GM23248 (cell line): Measurements from ENCODE around the gene MYO1D. TPM values are rescaled to one million over a fixed set of nuclear protein-coding genes. Genes with fewer than 3 reads are reported as not detected.

Source experiments
- DNase-seq: peaks from one replicate; pipeline ENCODE4 v3.0.0-alpha.2; 2015
- H2AFZ ChIP-seq: fragments of 200-600 bp; sonication (generic); 2 replicates; pipeline ENCODE4 v1.6.1; 2016; ENCODE audit warnings: antibody characterized with exemption
- H3F3A ChIP-seq: fragments of 200-600 bp; sonication (generic); 2 replicates; pipeline ENCODE4 v1.6.1; 2016; ENCODE audit warnings: mild to moderate bottlenecking, antibody characterized with exemption, mixed run types; ENCODE audit not compliant: insufficient read depth
- H3K27ac ChIP-seq: fragments of 200-600 bp; sonication (generic); 2 replicates; pipeline ENCODE4 v1.5.1; 2016; ENCODE audit warnings: mild to moderate bottlenecking
- H3K27me3 ChIP-seq: fragments of 200-600 bp; sonication (generic); replicated peaks from 2 replicates; pipeline ENCODE4 v1.6.1; 2016; ENCODE audit warnings: mild to moderate bottlenecking; ENCODE audit not compliant: insufficient read depth
- H3K36me3 ChIP-seq: fragments of 200-600 bp; sonication (generic); 2 replicates; pipeline ENCODE4 v1.6.1; 2016; ENCODE audit warnings: low read depth, mild to moderate bottlenecking
- H3K4me1 ChIP-seq: fragments of 200-600 bp; sonication (generic); 2 replicates; pipeline ENCODE4 v1.6.1; 2016; ENCODE audit warnings: mild to moderate bottlenecking; ENCODE audit not compliant: insufficient read depth
- H3K4me2 ChIP-seq: fragments of 200-600 bp; sonication (generic); one replicate; pipeline ENCODE4 v1.6.1; 2016; ENCODE audit warnings: mild to moderate bottlenecking; ENCODE audit not compliant: unreplicated experiment
- H3K4me3 ChIP-seq: fragments of 200-600 bp; sonication (generic); 2 replicates; pipeline ENCODE4 v1.5.1; 2016; ENCODE audit warnings: mild to moderate bottlenecking
- H3K79me2 ChIP-seq: fragments of 200-600 bp; sonication (generic); 2 replicates; pipeline ENCODE4 v1.6.1; 2016; ENCODE audit warnings: mild to moderate bottlenecking; ENCODE audit not compliant: insufficient read depth
- H3K9ac ChIP-seq: fragments of 200-600 bp; sonication (generic); 2 replicates; pipeline ENCODE4 v1.6.1; 2016; ENCODE audit warnings: mild to moderate bottlenecking
- H3K9me2 ChIP-seq: fragments of 200-600 bp; sonication (generic); 2 replicates; pipeline ENCODE4 v1.6.1; 2016; ENCODE audit warnings: mixed run types, mild to moderate bottlenecking, moderate library complexity; ENCODE audit not compliant: insufficient read depth
- H3K9me3 ChIP-seq: fragments of 200-600 bp; sonication (generic); one replicate; pipeline ENCODE4 v1.6.1; 2017; ENCODE audit warnings: low read depth
- H4K20me1 ChIP-seq: fragments of 200-600 bp; sonication (generic); 2 replicates; pipeline ENCODE4 v1.6.0; 2016; ENCODE audit not compliant: insufficient read depth
- EZH2 ChIP-seq: fragments of 200-600 bp; sonication (generic); IDR thresholded peaks from 2 replicates; pipeline ENCODE4 v1.6.1; 2018; ENCODE audit warnings: antibody characterized with exemption, mild to moderate bottlenecking; ENCODE audit not compliant: insufficient read depth, poor library complexity, severe bottlenecking
- EZH2phosphoT487 ChIP-seq: fragments of 200-600 bp; sonication (generic); IDR thresholded peaks from 2 replicates; pipeline ENCODE4 v1.6.1; 2018; ENCODE audit warnings: antibody characterized with exemption, moderate library complexity, mild to moderate bottlenecking, low read depth; ENCODE audit not compliant: insufficient read depth
- WGBS, 2 experiments: methylation state at CpG; one replicate each; pipeline ENCODE4 v1.1.6; 2015 to 2017; ENCODE audit warnings: low lambda C conversion rate in 2 of 2, low coverage in 1 of 2; ENCODE audit errors: missing lambda C conversion rate in 2 of 2; 5-methylcytosine and 5-hydroxymethylcytosine counted together
- in situ Hi-C: fragments of 300-500 bp; cut with MboI; formaldehyde crosslinking; loops from 2 replicates; pipeline ENCODE4 v1.15.0; 2020
- polyA plus RNA-seq: library from polyadenylated mRNA; unstranded; fragments of >200 nt; fragmentation: Nextera tagmentation; extraction: Ambion mirVana; gene quantifications from 2 replicates; pipeline ENCODE4 v1.2.1, GENCODE V29; 2016
- total RNA-seq: library from RNA; depleted of rRNA; stranded (reverse); fragments of >200 nt; shearing (Covaris generic); gene quantifications from 2 replicates; pipeline ENCODE4 v1.2.3, GENCODE V29; 2014

MYO1D gene
- total and polyA plus RNA-seq, 2 experiments from 2014 or later, result 54.1 to 99.5 TPM

- Histone ChIP-seq H3K9me3 (no peaks in the 10 kb centered on the region), H3K36me3 (no peaks in the 10 kb centered on the region), H3K4me2 (no peak overlapping the region), H4K20me1 (no peaks in the 10 kb centered on the region), H3K27me3 (no peaks in the 10 kb centered on the region), H3K79me2 (no peaks in the 10 kb centered on the region), H3K4me1 (0 out of 2 replicates have a peak, but pooled peaks cover 8% of the 10 kb centered on the region), H3K4me3 (no peak overlapping the region), H3K27ac (no peak overlapping the region), H3K9me2 (no peaks in the 10 kb centered on the region), H2AFZ (no peak overlapping the region), H3F3A (peaks cover 2% of the 10 kb centered on the region; the same call in 1 of the 2 replicates), H3K9ac (no peak overlapping the region)
- no peak for TF ChIP-seq EZH2phosphoT487
- no peak for TF ChIP-seq EZH2
- 88 to 96% methylated on average over 1 of the region's 1 CpG for WGBS, 2 experiments
- in situ Hi-C loops, result no loop called here
- peak; percentile 21 for DNase-seq
Observed at GRCh38 chr17:32697728-32698625, 178.9 kb downstream of the MYO1D start.

- no peak overlapping the region for H3K27ac ChIP-seq
- no peak overlapping the region for H3K4me3 ChIP-seq
- H3K79me2 ChIP-seq, result no peaks in the 10 kb centered on the region
- no peaks in the 10 kb centered on the region for H4K20me1 ChIP-seq
- no peaks in the 10 kb centered on the region for H3K27me3 ChIP-seq
- no peak for DNase-seq
- TF ChIP-seq EZH2 (no peak), EZH2phosphoT487 (no peak)
- no peaks in the 10 kb centered on the region for H3K9me3 ChIP-seq
- 91 to 100% methylated on average over 1 of the region's 1 CpG for WGBS, 2 experiments
- 0 out of 2 replicates have a peak, but pooled peaks cover 8% of the 10 kb centered on the region for H3K4me1 ChIP-seq
- H3F3A ChIP-seq, result peaks cover 2% of the 10 kb centered on the region; the same call in 1 of the 2 replicates
- H3K9me2 ChIP-seq, result no peaks in the 10 kb centered on the region
- H3K9ac ChIP-seq, result no peak overlapping the region
- no peak overlapping the region for H3K4me2 ChIP-seq
- no peak overlapping the region for H2AFZ ChIP-seq
- in situ Hi-C loops, result no loop called here
- no peaks in the 10 kb centered on the region for H3K36me3 ChIP-seq
Observed at GRCh38 chr17:32696426-32696825, 180.5 kb downstream of the MYO1D start.

GRCh38 chr17:32695864-32696263 lies 181.1 kb downstream of the MYO1D start:
- Histone ChIP-seq H3K36me3 (no peaks in the 10 kb centered on the region), H3K4me1 (0 out of 2 replicates have a peak, but pooled peaks cover 8% of the 10 kb centered on the region), H4K20me1 (no peaks in the 10 kb centered on the region), H3K27ac (no peak overlapping the region), H3K9ac (no peak overlapping the region), H3F3A (peaks cover 2% of the 10 kb centered on the region; the same call in 1 of the 2 replicates), H3K9me3 (no peaks in the 10 kb centered on the region), H3K4me2 (no peak overlapping the region), H3K79me2 (no peaks in the 10 kb centered on the region), H3K9me2 (no peaks in the 10 kb centered on the region), H3K27me3 (no peaks in the 10 kb centered on the region), H3K4me3 (no peak overlapping the region), H2AFZ (no peak overlapping the region)
- no peak for TF ChIP-seq EZH2phosphoT487
- no peak for TF ChIP-seq EZH2
- in situ Hi-C loops, result no loop called here
- DNase-seq, result no peak

GRCh38 chr17:32693194-32693897 lies 183.6 kb downstream of the MYO1D start:
- H3K4me1 ChIP-seq, result 0 out of 2 replicates have a peak, but pooled peaks cover 5% of the 10 kb centered on the region
- in situ Hi-C loops, result no loop called here
- H3F3A ChIP-seq, result peaks cover 2% of the 10 kb centered on the region; the same call in 1 of the 2 replicates
- H3K27ac ChIP-seq, result no peak overlapping the region
- H3K4me3 ChIP-seq, result no peak overlapping the region
- no peaks in the 10 kb centered on the region for H3K79me2 ChIP-seq
- no peak overlapping the region for H3K9ac ChIP-seq
- H3K36me3 ChIP-seq, result no peaks in the 10 kb centered on the region
- no peaks in the 10 kb centered on the region for H3K9me3 ChIP-seq
- no peak overlapping the region for H3K4me2 ChIP-seq
- H3K27me3 ChIP-seq, result no peaks in the 10 kb centered on the region
- DNase-seq, result no peak
- no peak overlapping the region for H2AFZ ChIP-seq
- no peaks in the 10 kb centered on the region for H4K20me1 ChIP-seq
- WGBS, 2 experiments, result 83 to 84% methylated on average over 5 of the region's 5 CpGs
- H3K9me2 ChIP-seq, result no peaks in the 10 kb centered on the region
- no peak for TF ChIP-seq EZH2
- no peak for TF ChIP-seq EZH2phosphoT487
